ENCODE results near the gene GLB1L2.

DNA sequence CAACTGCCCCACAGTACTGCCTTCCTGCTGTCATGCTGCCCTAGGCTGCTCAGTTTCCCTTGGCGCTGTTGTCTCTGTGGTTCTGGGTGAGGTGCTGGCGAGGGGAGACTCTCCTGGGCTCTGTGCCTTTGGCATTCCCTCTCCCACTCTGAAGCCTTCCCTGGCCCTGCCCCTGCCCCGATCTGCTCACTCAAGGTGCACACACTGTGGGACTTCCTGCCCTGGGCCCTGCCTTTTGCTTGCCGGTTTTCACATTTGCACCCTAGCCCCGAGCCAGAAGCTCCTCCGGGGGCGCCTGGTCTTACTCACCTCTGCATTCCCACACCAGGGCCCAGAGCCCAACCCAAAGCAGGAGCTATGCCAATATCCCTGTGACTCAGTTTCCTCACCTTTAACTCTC is 68.2 kb downstream of the GLB1L2 start:
- TF ChIP-seq, protein P1, sequence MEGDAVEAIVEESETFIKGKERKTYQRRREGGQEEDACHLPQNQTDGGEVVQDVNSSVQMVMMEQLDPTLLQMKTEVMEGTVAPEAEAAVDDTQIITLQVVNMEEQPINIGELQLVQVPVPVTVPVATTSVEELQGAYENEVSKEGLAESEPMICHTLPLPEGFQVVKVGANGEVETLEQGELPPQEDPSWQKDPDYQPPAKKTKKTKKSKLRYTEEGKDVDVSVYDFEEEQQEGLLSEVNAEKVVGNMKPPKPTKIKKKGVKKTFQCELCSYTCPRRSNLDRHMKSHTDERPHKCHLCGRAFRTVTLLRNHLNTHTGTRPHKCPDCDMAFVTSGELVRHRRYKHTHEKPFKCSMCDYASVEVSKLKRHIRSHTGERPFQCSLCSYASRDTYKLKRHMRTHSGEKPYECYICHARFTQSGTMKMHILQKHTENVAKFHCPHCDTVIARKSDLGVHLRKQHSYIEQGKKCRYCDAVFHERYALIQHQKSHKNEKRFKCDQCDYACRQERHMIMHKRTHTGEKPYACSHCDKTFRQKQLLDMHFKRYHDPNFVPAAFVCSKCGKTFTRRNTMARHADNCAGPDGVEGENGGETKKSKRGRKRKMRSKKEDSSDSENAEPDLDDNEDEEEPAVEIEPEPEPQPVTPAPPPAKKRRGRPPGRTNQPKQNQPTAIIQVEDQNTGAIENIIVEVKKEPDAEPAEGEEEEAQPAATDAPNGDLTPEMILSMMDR (conservative IDR thresholded peaks at IDR 0.05; ENCODE audit: low read length), result no peak
- TF ChIP-seq EZH2phosphoT487 (IDR thresholded peaks at IDR 0.05; ENCODE audit: borderline replicate concordance), result no peak
